H1 (cell line): ENCODE results near the gene PTPN3. TPM values are rescaled to one million over a fixed set of nuclear protein-coding genes. Genes with fewer than 3 reads are reported as not detected.

Experiments
- CTCF ChIA-PET: fragments of 300-600 bp; sonication (Branson Sonifier 250); formaldehyde crosslinking; loops from one replicate; lab custom pipeline; 2021; ENCODE audit not compliant: partially characterized antibody; lab: Charles Lee
- POLR2A ChIA-PET: fragments of 300-600 bp; sonication (Branson Sonifier 250); formaldehyde crosslinking; loops from one replicate; lab custom pipeline; 2021; ENCODE audit warnings: inconsistent platforms; ENCODE audit not compliant: partially characterized antibody; lab: Charles Lee
- DNase-seq, 2 experiments: peaks; one replicate each; pipeline versions ENCODE4 v3.0.0 to v3.0.0-alpha.2; 2010 to 2022; ENCODE audit warnings: low spot score in 2 of 2, low read depth in 1 of 2, mixed read lengths in 1 of 2
- FAIRE-seq: peaks from 2 replicates; lab custom pipeline; 2011; peaks lifted over from hg19 to GRCh38; lab: Jason Lieb, UNC
- H2AFZ ChIP-seq: 2 replicates; pipeline ENCODE4 v1.8.1; 2012; ENCODE audit warnings: low read length, inconsistent platforms
- H2AK5ac ChIP-seq: 2 replicates; pipeline ENCODE4 v1.6.1; 2013; ENCODE audit warnings: low read depth, low read length
- H2BK120ac ChIP-seq: replicated peaks from 2 replicates; pipeline ENCODE3; 2013; ENCODE audit warnings: low read depth, low read length, inconsistent platforms
- H2BK12ac ChIP-seq: 2 replicates; pipeline ENCODE4 v1.6.1; 2013; ENCODE audit warnings: low read depth, low read length
- H2BK15ac ChIP-seq: 2 replicates; pipeline ENCODE4 v1.6.1; 2013; ENCODE audit warnings: low read length
- H2BK20ac ChIP-seq: 2 replicates; pipeline ENCODE4 v1.6.1; 2013; ENCODE audit warnings: low read length
- H2BK5ac ChIP-seq: 2 replicates; pipeline ENCODE4 v1.6.1; 2013; ENCODE audit warnings: low read depth, low read length
- H3K14ac ChIP-seq: 2 replicates; pipeline ENCODE4 v1.6.1; 2013; ENCODE audit warnings: inconsistent platforms; ENCODE audit not compliant: insufficient read length
- H3K18ac ChIP-seq: 2 replicates; pipeline ENCODE4 v1.6.1; 2013; ENCODE audit warnings: low read length; ENCODE audit errors: extremely low read depth
- H3K23ac ChIP-seq: 2 replicates; pipeline ENCODE4 v1.6.1; 2013; ENCODE audit warnings: inconsistent platforms; ENCODE audit not compliant: insufficient read length
- H3K23me2 ChIP-seq: 2 replicates; pipeline ENCODE4 v1.6.1; 2013; ENCODE audit warnings: low read depth, low read length
- H3K27ac ChIP-seq: 2 replicates; pipeline ENCODE4 v1.6.1; 2011; ENCODE audit warnings: low read depth, low read length, inconsistent platforms
- H3K27me3 ChIP-seq, 4 experiments: replicated peaks in 1 of 4; 1 replicate in 1 of 4; 2 replicates in 3 of 4; pipeline versions ENCODE4 v1.6.1 to v1.8.1; 2011 to 2013; ENCODE audit warnings: low read length in 3 of 4, mild to moderate bottlenecking in 3 of 4, inconsistent platforms in 2 of 4, mixed read lengths in 2 of 4, moderate library complexity in 1 of 4; ENCODE audit not compliant: control insufficient read depth in 3 of 4, insufficient read depth in 3 of 4; ENCODE audit errors: extremely low read depth in 1 of 4
- H3K36me3 ChIP-seq, 4 experiments: 2 replicates each; pipeline versions ENCODE4 v1.6.1 to v1.8.1; 2011 to 2013; ENCODE audit warnings: mild to moderate bottlenecking in 4 of 4, low read length in 3 of 4, moderate library complexity in 2 of 4, control low read depth in 1 of 4, inconsistent platforms in 1 of 4; ENCODE audit not compliant: insufficient read depth in 4 of 4, control insufficient read depth in 2 of 4
- H3K4ac ChIP-seq: replicated peaks from 2 replicates; pipeline ENCODE3; 2013; ENCODE audit warnings: low read length, low read depth, mixed read lengths, inconsistent platforms; ENCODE audit not compliant: insufficient read length
- H3K4me1 ChIP-seq, 4 experiments: replicated peaks in 1 of 4; 1 replicate in 1 of 4; 2 replicates in 3 of 4; pipeline versions ENCODE4 v1.6.1 to v1.8.1; 2011 to 2013; ENCODE audit warnings: low read length in 3 of 4, inconsistent platforms in 2 of 4, mixed read lengths in 1 of 4; ENCODE audit not compliant: insufficient read depth in 4 of 4, control insufficient read depth in 3 of 4
- H3K4me2 ChIP-seq, 2 experiments: 2 replicates each; pipeline versions ENCODE4 v1.6.1 to v1.8.1; 2011 to 2013; ENCODE audit warnings: low read depth in 2 of 2, low read length in 2 of 2, control low read depth in 1 of 2, inconsistent platforms in 1 of 2, mild to moderate bottlenecking in 1 of 2; ENCODE audit not compliant: insufficient read depth in 1 of 2
- H3K4me3 ChIP-seq, 4 experiments: fragments of 200-600, 300-600 bp in 1 of 4; sonication (generic), shearing (Covaris generic), sonication (Bioruptor Twin) in 1 of 4; 2 replicates each; pipeline versions ENCODE4 v1.5.1 to v1.8.1; 2011 to 2016; ENCODE audit warnings: low read length in 4 of 4, low read depth in 3 of 4, control low read depth in 2 of 4, inconsistent platforms in 2 of 4, mild to moderate bottlenecking in 2 of 4, mixed read lengths in 1 of 4, moderate library complexity in 1 of 4; ENCODE audit not compliant: insufficient read depth in 2 of 4; ENCODE audit errors: extremely low read depth in 1 of 4
- H3K56ac ChIP-seq: replicated peaks from 2 replicates; pipeline ENCODE3; 2013; ENCODE audit warnings: low read depth, mild to moderate bottlenecking, mixed read lengths, low read length, inconsistent platforms; ENCODE audit not compliant: insufficient read length
- H3K79me1 ChIP-seq: 2 replicates; pipeline ENCODE4 v1.6.1; 2013; ENCODE audit warnings: low read depth, low read length, control low read depth
- H3K79me2 ChIP-seq, 2 experiments: 2 replicates each; pipeline versions ENCODE4 v1.6.1 to v1.8.1; 2012 to 2013; ENCODE audit warnings: low read length in 2 of 2, mild to moderate bottlenecking in 2 of 2, inconsistent platforms in 1 of 2; ENCODE audit not compliant: insufficient read depth in 2 of 2, control insufficient read depth in 1 of 2
- H3K9ac ChIP-seq, 4 experiments: replicated peaks in 1 of 4; 1 replicate in 1 of 4; 2 replicates in 3 of 4; pipeline versions ENCODE4 v1.6.1 to v1.8.1; 2011 to 2013; ENCODE audit warnings: low read depth in 3 of 4, low read length in 3 of 4, control low read depth in 2 of 4, mild to moderate bottlenecking in 2 of 4, moderate library complexity in 2 of 4, inconsistent platforms in 1 of 4; ENCODE audit errors: extremely low read depth in 1 of 4
- H3K9me3 ChIP-seq, 2 experiments: 2 replicates each; pipeline versions ENCODE4 v1.6.1 to v1.8.1; 2012 to 2013; ENCODE audit warnings: mild to moderate bottlenecking in 2 of 2, moderate library complexity in 2 of 2, control low read depth in 1 of 2, inconsistent platforms in 1 of 2, low read depth in 1 of 2, low read length in 1 of 2, mixed read lengths in 1 of 2; ENCODE audit not compliant: insufficient read depth in 2 of 2
- H4K20me1 ChIP-seq, 2 experiments: replicated peaks in 1 of 2; 2 replicates each; pipeline versions ENCODE3 to v1.8.1; 2011 to 2013; ENCODE audit warnings: inconsistent platforms in 2 of 2, low read length in 2 of 2, mild to moderate bottlenecking in 1 of 2; ENCODE audit not compliant: insufficient read depth in 2 of 2, control insufficient read depth in 1 of 2
- H4K5ac ChIP-seq: 2 replicates; pipeline ENCODE4 v1.6.1; 2013; ENCODE audit warnings: low read length, low read depth, mixed read lengths, inconsistent platforms; ENCODE audit not compliant: insufficient read length
- H4K8ac ChIP-seq: 2 replicates; pipeline ENCODE4 v1.8.0; 2013; ENCODE audit warnings: mild to moderate bottlenecking, moderate library complexity, low read length, inconsistent platforms; ENCODE audit not compliant: insufficient read depth; ENCODE audit errors: extremely low read depth
- H4K91ac ChIP-seq: replicated peaks from 2 replicates; pipeline ENCODE3; 2013; ENCODE audit warnings: low read length, mixed read lengths, inconsistent platforms; ENCODE audit not compliant: insufficient read length
- CTCF ChIP-seq, 3 experiments: IDR thresholded peaks; 1 replicate in 2 of 3; 2 replicates in 1 of 3; pipeline versions ENCODE4 v1.5.1 to v1.6.1; 2011; ENCODE audit warnings: low read length in 3 of 3, mild to moderate bottlenecking in 3 of 3, inconsistent platforms in 2 of 3, low read depth in 1 of 3, moderate library complexity in 1 of 3; ENCODE audit not compliant: insufficient read depth in 1 of 3; ENCODE audit errors: control extremely low read depth in 1 of 3
- HDAC2 ChIP-seq, 2 experiments: fragments of 300-600 bp in 1 of 2; sonication (generic) in 1 of 2; IDR thresholded peaks; 2 replicates each; pipeline ENCODE4 v1.6.1; 2011 to 2012; ENCODE audit warnings: low read depth in 2 of 2, low read length in 2 of 2, mild to moderate bottlenecking in 2 of 2, moderate library complexity in 2 of 2, borderline replicate concordance in 1 of 2, inconsistent platforms in 1 of 2
- KDM5A ChIP-seq: fragments of 200-600 bp; IDR thresholded peaks from 2 replicates; pipeline ENCODE4 v1.7.1; 2012; ENCODE audit warnings: mild to moderate bottlenecking, low read length, inconsistent platforms, mixed read lengths
- WGBS, 2 experiments: shearing (Covaris generic) in 1 of 2; methylation state at CpG; one replicate each; pipeline versions ENCODE4 v1.1.6 to v1.1.7; 2013 to 2015; ENCODE audit warnings: low lambda C conversion rate in 2 of 2, mixed read lengths in 2 of 2, inconsistent platforms in 1 of 2, low coverage in 1 of 2, missing lambda C conversion rate in 1 of 2; ENCODE audit not compliant: insufficient replicate concordance in 2 of 2, insufficient coverage in 1 of 2, insufficient read length in 1 of 2; ENCODE audit errors: extremely low coverage in 1 of 2, missing lambda C conversion rate in 1 of 2; 5-methylcytosine and 5-hydroxymethylcytosine counted together
- polyA plus RNA-seq, 7 experiments: library from polyadenylated mRNA; depleted of rRNA in 3 of 7; stranded (reverse) in 5 of 7; unstranded in 2 of 7; fragments of >200 nt in 5 of 7; fragments of 200-250 nt in 2 of 7; gene quantifications; 1 replicate in 5 of 7; 2 replicates in 1 of 7; 4 replicates in 1 of 7; pipeline versions ENCODE4 v1.2.1 to v1.2.3, GENCODE V29; 2011 to 2013; ENCODE audit warnings: missing spikeins in 2 of 7, mixed read lengths in 2 of 7
- total RNA-seq: library from RNA; stranded (reverse); fragmentation: NEBNext Ultra II Directional; extraction: Animal tissue kit (Norgen Biotek cat#: 25700); gene quantifications from 2 replicates; pipeline ENCODE4 v1.2.1, GENCODE V29; 2021

Gene PTPN3
- total and polyA plus RNA-seq, 2 of the 8 experiments (the other 6 are each of a cell fraction or from before 2014, with no cell fraction given), result 2.9 to 3.7 TPM

GRCh38 chr9:109417054-109417453, 81.1 kb downstream of the PTPN3 start:
- FAIRE-seq, result no peak

More at GRCh38 chr9:109417054-109417453, 81.1 kb downstream of the PTPN3 start:
- H3K9me3 ChIP-seq, result no peaks in the 10 kb centered on the region
- H3K4me3 ChIP-seq, result no peak overlapping the region
- H3K56ac ChIP-seq, result no peak overlapping the region
- no peaks in the 10 kb centered on the region for H3K36me3 ChIP-seq
- H3K27me3 ChIP-seq, result no peaks in the 10 kb centered on the region
- H2BK5ac ChIP-seq, result no peak overlapping the region
- no peak overlapping the region for H3K18ac ChIP-seq
- no peak overlapping the region for H2BK15ac ChIP-seq
- no peak for DNase-seq
- no peak overlapping the region for H2AFZ ChIP-seq
- no peak overlapping the region for H3K27ac ChIP-seq
- H4K5ac ChIP-seq, result no peak overlapping the region
- H3K4ac ChIP-seq, result no peak overlapping the region
- CTCF ChIA-PET, result interaction anchor here (0.9 to 1.4 kb wide), 2 partner anchors 23 to 733 kb away, joined by 3 to 6 read pairs; no protein-coding TSS in a partner anchor
- H3K4me2 ChIP-seq, result no peak overlapping the region
- TF ChIP-seq KDM5A (no peak), HDAC2 (IDR thresholded peaks at IDR 0.05; ENCODE audit: borderline replicate concordance in 1 of 2, low read depth in 2 of 2, low read length in 2 of 2) (no peak), CTCF (IDR thresholded peaks at IDR 0.05; ENCODE audit: control extremely low read depth in 1 of 3, insufficient read depth in 1 of 3, low read depth in 1 of 3, low read length in 3 of 3) (no peak)
- POLR2A ChIA-PET, result no interaction called here
- H2BK12ac ChIP-seq, result no peak overlapping the region
- H3K79me1 ChIP-seq, result no peaks in the 10 kb centered on the region
- no peak overlapping the region for H3K9ac ChIP-seq
- H3K14ac ChIP-seq, result no peak overlapping the region
- H2AK5ac ChIP-seq, result no peak overlapping the region
- H2BK120ac ChIP-seq, result no peak overlapping the region
- H4K8ac ChIP-seq, result no peak overlapping the region
- H3K79me2 ChIP-seq, result no peaks in the 10 kb centered on the region
- H4K20me1 ChIP-seq, result no peaks in the 10 kb centered on the region
- no peak overlapping the region for H3K23ac ChIP-seq
- WGBS, 2 experiments, result 91% methylated on average over 8 of the region's 8 CpGs; no CpG with 5 or more reads in 1 of the 2 experiments
- H4K91ac ChIP-seq, result no peak overlapping the region
- H3K4me1 ChIP-seq, result peaks cover 0 to 5% (median under 1%) of the 10 kb centered on the region in 4 experiments; a peak in 1 of 7 replicates
- no peaks in the 10 kb centered on the region for H3K23me2 ChIP-seq
- no peak overlapping the region for H2BK20ac ChIP-seq
